ENCODE results near the gene GRID2. TPM values are rescaled to one million over a fixed set of nuclear protein-coding genes. Genes with fewer than 3 reads are reported as not detected.

The GRID2 gene
- total and polyA plus RNA-seq, 2 of the 4 experiments (the other 2 are of a cell fraction), result under 0.01 TPM; not detected in 1

GRCh38 chr4:93605163-93605562 lies 1301.4 kb downstream of the GRID2 start:
- Histone ChIP-seq H3K79me1 (ENCODE audit: low read depth in 1 of 2, low read length in 2 of 2) (no peaks in the 10 kb centered on the region), H4K5ac (ENCODE audit: low read depth, low read length) (no peak overlapping the region), H2BK120ac (ENCODE audit: low read depth, low read length) (no peak overlapping the region), H3K14ac (replicated peaks; ENCODE audit: low read depth, low read length) (no peak overlapping the region), H3K36me3 (ENCODE audit: control insufficient read depth, insufficient read depth, low read length) (no peaks in the 10 kb centered on the region), H2BK5ac (ENCODE audit: low read depth, low read length, poor library complexity, severe bottlenecking) (no peak overlapping the region), H3K9ac (ENCODE audit: low read depth, low read length) (no peak overlapping the region), H3K9me3 (ENCODE audit: control insufficient read depth, insufficient read depth, low read length) (peaks cover 2% of the 10 kb centered on the region; the same call in 1 of the 2 replicates), H2AK9ac (replicated peaks; ENCODE audit: low read depth, low read length, poor library complexity) (no peak overlapping the region), H2BK15ac (ENCODE audit: low read depth, low read length) (no peak overlapping the region), H4K8ac (ENCODE audit: low read depth in 2 of 2, low read length in 2 of 2) (no peak overlapping the region), H3K4me1 (ENCODE audit: control insufficient read depth, insufficient read depth, low read length) (no peaks in the 10 kb centered on the region), H3K4ac (ENCODE audit: low read depth, low read length) (no peak overlapping the region), H3K56ac (ENCODE audit: extremely low read depth, insufficient read depth, low read length) (no peak overlapping the region), H4K91ac (ENCODE audit: insufficient read depth, low read depth, low read length) (no peak overlapping the region), H2AFZ (replicated peaks; ENCODE audit: low read length, poor library complexity) (no peak overlapping the region), H3K4me2 (ENCODE audit: low read depth, low read length) (no peak overlapping the region), H2BK20ac (ENCODE audit: low read depth, low read length) (no peak overlapping the region), H4K20me1 (ENCODE audit: insufficient read depth, low read length) (no peaks in the 10 kb centered on the region), H3K27me3 (ENCODE audit: control insufficient read depth, insufficient read depth, low read length) (no peaks in the 10 kb centered on the region), H3K18ac (ENCODE audit: low read depth, low read length) (no peak overlapping the region), H3K4me3 (ENCODE audit: insufficient read depth, low read depth, low read length) (no peak overlapping the region), H3K9me1 (ENCODE audit: insufficient read depth, low read length) (no peaks in the 10 kb centered on the region), H3K23ac (ENCODE audit: low read depth, low read length) (no peak overlapping the region), H3K27ac (ENCODE audit: insufficient read depth, low read length) (no peak overlapping the region), H2AK5ac (ENCODE audit: low read depth, low read length) (no peak overlapping the region)
- dilution Hi-C loops (cut with HindIII; ENCODE audit: low sequenced_read_pairs, unreplicated experiment) (no loop called here), intact Hi-C loops (cut with micrococcal nuclease) (loop anchor here (10.0 kb wide), 1 partner anchor 60 kb away; no protein-coding TSS in a partner anchor), in situ Hi-C loops (cut with MboI; ENCODE audit: low sequenced_read_pairs) (no loop called here)
- CTCF ChIA-PET, result no interaction called here
- BruUV-seq (replicated peaks), result no TSS peak
- no peak for DNase-seq
- POLR2A ChIA-PET (ENCODE audit: unreplicated experiment), result no interaction called here
- WGBS, 2 experiments (ENCODE audit: extremely low coverage in 2 of 2, insufficient read length in 1 of 2), result no CpG with 5 or more reads among the region's 1 CpG
- TF ChIP-seq USF2 (IDR thresholded peaks at IDR 0.05; ENCODE audit: low read depth, low read length), result no peak
- TF ChIP-seq NFE2L2 (IDR thresholded peaks at IDR 0.05; ENCODE audit: low read depth, low read length), result peak; percentile 64
- no peak for TF ChIP-seq MXI1 (IDR thresholded peaks at IDR 0.05; ENCODE audit: borderline replicate concordance, low read depth, low read length)
- no peak for ATAC-seq (ENCODE audit: low read depth)
